Measurements from ENCODE around the gene UBE2QL1. TPM values are rescaled to one million over a fixed set of nuclear protein-coding genes. Genes with fewer than 3 reads are reported as not detected.

UBE2QL1 gene
- polyA plus RNA-seq, 5 donors, result 0.19 to 0.40 (median 0.21) TPM

DNA sequence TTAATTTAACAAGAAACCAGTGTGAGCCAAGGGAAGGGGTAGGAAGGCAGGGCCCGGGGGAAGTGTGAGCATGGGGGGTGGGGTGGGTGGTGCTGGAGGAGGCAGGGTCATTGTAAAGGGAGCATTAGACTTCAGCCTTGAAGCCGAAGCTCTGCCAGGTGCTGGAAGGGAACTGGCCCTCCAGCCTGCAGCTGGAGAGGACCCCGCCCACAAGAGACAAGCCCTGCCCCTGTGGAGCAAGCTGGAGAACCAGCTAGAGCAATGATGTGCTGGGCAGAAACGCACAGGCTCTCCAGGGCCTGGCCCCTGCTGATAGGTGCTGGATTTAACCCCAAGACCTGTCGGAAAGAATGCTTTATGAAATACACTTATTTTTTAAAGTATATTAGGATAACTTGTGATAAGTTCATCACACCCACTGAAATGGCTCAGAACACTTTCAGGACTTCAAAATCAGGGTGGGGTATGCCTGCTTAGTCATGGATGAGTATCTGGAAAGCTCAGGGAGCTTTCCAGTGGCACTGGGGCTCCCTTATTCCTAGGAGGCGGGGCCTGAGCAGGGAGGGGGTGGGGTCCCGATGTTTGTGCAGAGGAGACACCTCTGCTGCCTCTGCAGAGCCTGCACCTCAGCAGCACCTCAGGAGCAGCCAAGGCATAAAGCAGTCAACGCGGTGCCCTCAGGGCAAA is 27.1 kb downstream of the UBE2QL1 start:
- no peak for DNase-seq

DNA sequence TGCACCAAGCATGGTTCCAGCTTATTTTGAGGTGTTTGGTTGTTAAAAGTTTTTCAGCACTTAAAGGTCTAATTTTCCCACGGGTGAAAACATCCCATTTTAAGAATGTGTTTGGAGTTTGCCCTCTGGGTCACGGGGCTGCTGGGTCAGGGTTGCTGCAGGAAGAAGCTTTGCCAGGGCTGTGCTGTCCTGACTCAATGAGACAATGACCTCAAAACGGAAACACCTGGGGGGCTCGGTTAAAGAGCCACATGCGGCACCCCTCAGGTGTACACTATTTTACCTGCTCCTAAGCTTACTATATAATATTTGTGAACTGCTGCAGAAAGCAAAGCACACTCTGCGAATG is 27.6 kb downstream of the UBE2QL1 start:
- no peak for DNase-seq

GRCh38 chr5:6478793-6479192 is 30.1 kb downstream of the UBE2QL1 start:
- DNase-seq, result no peak

GRCh38 chr5:6480133-6481051 is 31.7 kb downstream of the UBE2QL1 start:
- DNase-seq, result no peak

- DNase-seq, result no peak
Observed at GRCh38 chr5:6482735-6483134, 34.1 kb downstream of the UBE2QL1 start.

- no peak for DNase-seq
Observed at GRCh38 chr5:6483880-6484382, 35.3 kb downstream of the UBE2QL1 start.

DNA sequence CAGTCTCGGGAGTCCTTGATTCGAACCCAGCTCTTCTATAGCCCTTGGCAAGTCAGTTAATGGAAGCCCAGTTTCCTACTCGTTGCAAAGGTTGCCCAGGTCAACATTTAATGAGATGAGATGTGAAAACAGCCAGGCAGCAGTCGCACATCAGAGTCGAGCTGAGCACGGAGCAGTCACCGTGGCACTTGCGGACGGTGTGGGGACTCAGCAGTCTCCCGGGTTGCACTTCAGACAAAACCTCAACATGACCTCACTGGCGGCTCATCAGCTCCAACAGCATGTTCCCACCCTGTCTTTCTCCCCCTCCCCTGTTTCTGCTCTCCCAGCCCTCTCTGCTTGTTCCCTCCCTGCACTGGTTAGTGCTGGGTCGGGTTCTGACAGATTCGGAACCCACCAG is 35.8 kb downstream of the UBE2QL1 start:
- no peak for DNase-seq

DNA sequence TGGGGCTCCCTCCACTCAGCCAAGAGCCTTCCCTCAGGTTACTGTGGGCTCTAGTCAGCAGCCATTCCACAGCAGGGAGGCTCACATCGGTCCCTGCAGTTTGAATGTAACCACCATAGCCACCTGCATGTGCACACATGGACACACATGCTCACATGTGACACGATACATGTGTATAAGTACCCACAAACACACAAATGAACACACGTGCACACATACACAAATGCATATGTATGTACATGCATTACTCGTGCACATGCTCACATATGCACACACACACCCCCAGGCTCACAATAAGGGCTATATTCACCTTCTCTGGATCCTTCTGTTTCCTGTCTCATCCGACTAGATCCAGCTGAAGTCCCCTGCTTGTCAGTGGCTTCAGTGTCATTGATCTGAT is 36.2 kb downstream of the UBE2QL1 start:
- no peak for DNase-seq

DNA sequence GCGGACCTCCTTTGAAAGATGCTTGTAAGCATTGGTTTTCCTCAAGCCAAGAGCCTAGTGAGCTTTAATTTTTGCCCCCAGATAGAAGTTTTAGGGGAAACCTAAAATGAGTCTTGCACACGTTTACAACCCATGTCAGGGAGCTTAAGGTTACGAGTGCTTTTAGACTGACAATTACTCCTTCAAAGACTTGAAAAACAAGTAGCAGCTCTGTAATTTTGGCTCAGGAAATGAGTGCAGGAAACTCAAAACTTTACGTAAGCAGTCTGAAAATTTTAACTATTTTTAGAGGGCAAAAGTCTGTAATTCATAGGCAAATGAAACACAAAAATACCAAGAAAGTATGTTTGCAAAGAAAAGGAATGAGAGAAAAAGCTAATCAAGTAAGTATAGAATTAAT is 36.8 kb downstream of the UBE2QL1 start:
- DNase-seq, result no peak

GRCh38 chr5:6486074-6486473 is 37.4 kb downstream of the UBE2QL1 start:
- no peak for DNase-seq

- no peak for DNase-seq
Observed at GRCh38 chr5:6487081-6487480, 38.4 kb downstream of the UBE2QL1 start.

- DNase-seq, result no peak
Observed at GRCh38 chr5:6488021-6488420, 39.4 kb downstream of the UBE2QL1 start.

- DNase-seq, result no peak
Observed at GRCh38 chr5:6489643-6490185, 41.1 kb downstream of the UBE2QL1 start.

- no peak for DNase-seq
Observed at GRCh38 chr5:6490246-6490645, 41.6 kb downstream of the UBE2QL1 start.

GRCh38 chr5:6490693-6491092 is 42.0 kb downstream of the UBE2QL1 start:
- no peak for DNase-seq

DNA sequence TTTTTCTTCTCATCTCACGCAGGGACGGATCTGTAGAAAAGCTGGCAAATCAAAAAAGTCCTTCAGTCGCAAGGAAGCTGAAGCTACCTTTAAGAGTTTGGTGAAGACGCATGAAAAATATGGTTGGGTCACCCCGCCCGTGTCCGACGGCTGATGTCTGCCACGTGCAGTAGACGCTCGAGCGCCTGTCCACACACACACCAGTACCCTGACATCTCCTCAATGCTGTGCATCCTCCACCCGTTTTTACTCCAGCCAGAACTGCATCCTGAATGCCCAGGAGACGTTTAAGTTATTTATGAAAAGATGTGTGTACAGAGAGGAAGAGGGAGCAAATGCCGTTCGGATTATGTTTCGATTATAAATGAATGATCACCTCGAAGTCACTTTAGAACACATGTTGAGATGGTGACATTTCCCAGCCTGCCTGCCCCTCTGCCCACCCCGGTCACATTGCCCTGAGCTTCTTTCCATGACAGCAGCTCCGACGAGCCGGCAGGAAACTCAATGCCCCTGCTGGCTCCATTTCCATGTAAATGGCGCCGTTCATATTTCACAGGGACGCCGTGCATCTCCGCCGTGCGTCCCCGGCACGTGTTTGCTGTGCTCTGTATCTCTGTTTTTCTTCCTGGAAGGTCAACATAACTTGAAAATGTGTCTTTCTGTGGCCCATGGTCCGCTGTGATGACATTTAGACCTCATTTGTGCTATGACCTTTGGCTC is 42.7 kb downstream of the UBE2QL1 start:
- no peak for DNase-seq

- no peak for DNase-seq
Observed at GRCh38 chr5:6491919-6492290, 43.2 kb downstream of the UBE2QL1 start.

- DNase-seq, result no peak
Observed at GRCh38 chr5:6492934-6493333, 44.3 kb downstream of the UBE2QL1 start.

DNA sequence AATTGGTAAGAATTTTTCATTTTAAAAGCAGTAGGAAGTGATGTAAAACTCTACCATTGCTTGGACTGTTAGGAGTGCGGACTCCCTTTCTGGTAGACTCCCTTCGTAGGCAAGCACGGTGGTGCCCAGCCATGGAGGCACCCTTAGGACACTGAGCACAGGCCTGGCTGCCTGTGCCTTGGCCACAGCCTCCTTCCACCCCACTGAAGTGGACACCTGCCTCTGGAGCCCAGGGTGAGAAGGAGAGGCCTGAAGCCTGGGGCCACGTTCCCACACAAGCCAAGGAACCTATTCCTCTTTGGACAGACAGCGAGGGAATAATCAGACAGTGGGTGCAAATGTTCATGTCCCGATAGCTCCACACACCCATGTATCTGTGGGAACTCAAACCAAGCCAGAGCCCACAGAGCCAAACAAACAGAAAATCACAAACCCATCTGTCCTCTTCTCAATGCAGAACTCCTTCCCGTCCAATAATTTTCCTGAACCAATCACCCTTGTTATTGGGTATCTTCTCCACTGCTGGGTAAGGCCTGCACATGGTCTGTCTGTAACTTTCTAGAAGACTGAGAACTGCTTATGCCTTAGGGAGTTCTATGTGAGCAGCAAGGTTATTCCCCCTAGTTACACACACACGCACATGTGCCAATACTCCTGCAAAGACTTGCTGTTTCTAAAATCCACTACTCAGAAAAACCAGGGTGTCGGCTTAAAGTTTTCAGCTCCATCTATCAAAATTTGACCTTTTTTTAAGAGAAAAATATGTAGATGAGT is 45.2 kb downstream of the UBE2QL1 start:
- no peak for DNase-seq

GRCh38 chr5:6494939-6495338 is 46.3 kb downstream of the UBE2QL1 start:
- DNase-seq, result no peak

DNA sequence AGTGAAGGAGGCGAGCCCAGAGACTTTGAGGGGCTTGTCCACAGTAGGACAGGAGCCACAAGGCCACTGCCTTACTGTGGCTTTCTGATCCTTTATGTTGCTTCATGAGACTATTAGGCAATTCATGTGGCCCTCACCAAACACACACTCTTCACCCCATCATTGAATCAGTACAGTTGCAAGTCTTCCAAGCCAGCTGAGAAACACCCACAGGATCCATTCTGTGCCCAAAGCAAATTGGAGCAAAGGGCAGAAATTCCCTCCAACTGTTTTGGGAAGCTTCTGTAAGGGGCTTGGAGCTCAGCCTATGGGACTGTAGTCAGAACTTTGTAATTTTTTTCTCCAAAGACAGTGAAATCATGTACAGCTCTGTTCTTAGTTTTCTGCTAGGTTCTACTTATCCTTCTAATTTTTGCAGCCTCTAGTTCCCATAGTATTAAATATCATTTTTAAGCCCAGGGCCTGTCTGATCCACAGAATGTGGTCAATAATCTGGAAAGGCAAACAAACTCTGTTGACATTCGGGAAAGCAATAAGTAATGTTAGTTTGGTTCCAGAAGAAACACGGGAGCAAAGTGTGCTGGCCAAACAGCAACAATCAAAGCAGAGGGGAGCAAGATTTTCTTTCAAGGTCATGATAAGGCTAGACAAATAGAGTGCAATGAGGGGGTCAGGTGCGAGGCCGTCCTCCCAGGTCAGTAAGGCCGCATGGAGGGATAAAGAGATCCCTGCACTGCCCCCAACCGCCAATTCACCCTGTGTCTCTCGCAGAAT is 47.0 kb downstream of the UBE2QL1 start:
- no peak for DNase-seq
